HUES64 (cell line): ENCODE results near the gene KCNQ1.

Experiments
- H3K27ac ChIP-seq: 2 replicates; pipeline ENCODE4 v1.7.0; 2013; ENCODE audit warnings: low read depth, low read length, inconsistent platforms
- H3K27me3 ChIP-seq: 2 replicates; pipeline ENCODE4 v1.6.1; 2013; ENCODE audit warnings: mild to moderate bottlenecking, low read length; ENCODE audit not compliant: insufficient read depth
- H3K36me3 ChIP-seq: 2 replicates; pipeline ENCODE4 v1.6.1; 2013; ENCODE audit warnings: mild to moderate bottlenecking, low read length; ENCODE audit not compliant: insufficient read depth
- H3K4me1 ChIP-seq: 2 replicates; pipeline ENCODE4 v1.6.1; 2013; ENCODE audit warnings: mild to moderate bottlenecking, low read length, moderate library complexity; ENCODE audit not compliant: insufficient read depth
- H3K4me3 ChIP-seq: 2 replicates; pipeline ENCODE4 v1.5.1; 2013; ENCODE audit warnings: mild to moderate bottlenecking, low read length, moderate library complexity
- H3K9ac ChIP-seq: 2 replicates; pipeline ENCODE4 v1.6.1; 2013; ENCODE audit warnings: mild to moderate bottlenecking, low read depth, low read length
- H3K9me3 ChIP-seq: 2 replicates; pipeline ENCODE4 v1.6.1; 2013; ENCODE audit warnings: low read depth, low read length; ENCODE audit not compliant: insufficient read depth
- WGBS: fragments of 150-250, 120-280 bp; methylation state at CpG from one replicate; pipeline ENCODE4 v1.1.7; 2013; ENCODE audit warnings: missing lambda C conversion rate; 5-methylcytosine and 5-hydroxymethylcytosine counted together

KCNQ1 gene

GRCh38 chr11:2788168-2789071, 343.6 kb downstream of the KCNQ1 start:
- Histone ChIP-seq H3K4me3 (no peak overlapping the region), H3K9me3 (peaks cover 12% of the 10 kb centered on the region), H3K4me1 (peaks cover 8% of the 10 kb centered on the region), H3K27me3 (peaks cover 44% of the 10 kb centered on the region), H3K36me3 (no peaks in the 10 kb centered on the region), H3K9ac (no peak overlapping the region), H3K27ac (no peak overlapping the region)
- 55% methylated on average over 22 of the region's 22 CpGs for WGBS

- WGBS = 90% methylated on average over 18 of the region's 18 CpGs
- Histone ChIP-seq H3K4me1 (no peaks in the 10 kb centered on the region), H3K9ac (no peak overlapping the region), H3K36me3 (no peaks in the 10 kb centered on the region), H3K9me3 (peaks cover 12% of the 10 kb centered on the region), H3K27me3 (peaks cover 50% of the 10 kb centered on the region), H3K27ac (no peak overlapping the region), H3K4me3 (no peak overlapping the region)
Observed at GRCh38 chr11:2789331-2789730, 344.5 kb downstream of the KCNQ1 start.

GRCh38 chr11:2789791-2790567, 345.2 kb downstream of the KCNQ1 start:
- Histone ChIP-seq H3K4me3 (no peak overlapping the region), H3K9me3 (peaks cover 12% of the 10 kb centered on the region), H3K4me1 (no peaks in the 10 kb centered on the region), H3K9ac (no peak overlapping the region), H3K36me3 (no peaks in the 10 kb centered on the region), H3K27ac (no peak overlapping the region), H3K27me3 (peaks cover 55% of the 10 kb centered on the region)
- WGBS = 95% methylated on average over 5 of the region's 6 CpGs

GRCh38 chr11:2790568-2790921, 345.7 kb downstream of the KCNQ1 start:
- H3K4me1 ChIP-seq = no peaks in the 10 kb centered on the region
- H3K27me3 ChIP-seq = peaks cover 55% of the 10 kb centered on the region
- 94% methylated on average over 14 of the region's 14 CpGs for WGBS
- no peaks in the 10 kb centered on the region for H3K36me3 ChIP-seq
- H3K27ac ChIP-seq = no peak overlapping the region
- H3K9ac ChIP-seq = no peak overlapping the region
- no peak overlapping the region for H3K4me3 ChIP-seq
- peaks cover 12% of the 10 kb centered on the region for H3K9me3 ChIP-seq

GRCh38 chr11:2791139-2791520, 346.3 kb downstream of the KCNQ1 start:
- H3K27ac ChIP-seq = no peak overlapping the region
- peaks cover 55% of the 10 kb centered on the region for H3K27me3 ChIP-seq
- H3K9ac ChIP-seq = no peak overlapping the region
- no peaks in the 10 kb centered on the region for H3K4me1 ChIP-seq
- WGBS = 89% methylated on average over 20 of the region's 20 CpGs
- H3K36me3 ChIP-seq = no peaks in the 10 kb centered on the region
- H3K9me3 ChIP-seq = peaks cover 6% of the 10 kb centered on the region
- peak overlapping the region; percentile 55 for H3K4me3 ChIP-seq

GRCh38 chr11:2791521-2792380, 346.9 kb downstream of the KCNQ1 start:
- H3K36me3 ChIP-seq = no peaks in the 10 kb centered on the region
- no peaks in the 10 kb centered on the region for H3K9me3 ChIP-seq
- peaks cover 55% of the 10 kb centered on the region for H3K27me3 ChIP-seq
- no peak overlapping the region for H3K27ac ChIP-seq
- H3K9ac ChIP-seq = peak overlapping the region; percentile 80
- 63% methylated on average over 71 of the region's 71 CpGs for WGBS
- peak overlapping the region; percentile 55 for H3K4me3 ChIP-seq
- no peaks in the 10 kb centered on the region for H3K4me1 ChIP-seq

- H3K9ac ChIP-seq = peak overlapping the region; percentile 80; the same call in 1 of the 2 replicates
- peaks cover 55% of the 10 kb centered on the region for H3K27me3 ChIP-seq
- H3K4me3 ChIP-seq = peak overlapping the region; percentile 55; the same call in 1 of the 2 replicates
- whole genome bisulfite sequencing = 93% methylated on average over 27 of the region's 28 CpGs
- no peaks in the 10 kb centered on the region for H3K9me3 ChIP-seq
- no peak overlapping the region for H3K27ac ChIP-seq
- H3K4me1 ChIP-seq = no peaks in the 10 kb centered on the region
- H3K36me3 ChIP-seq = no peaks in the 10 kb centered on the region
Observed at GRCh38 chr11:2792381-2793250, 347.8 kb downstream of the KCNQ1 start.

- Histone ChIP-seq H3K9ac (no peak overlapping the region), H3K36me3 (no peaks in the 10 kb centered on the region), H3K27ac (no peak overlapping the region), H3K27me3 (peaks cover 55% of the 10 kb centered on the region), H3K4me1 (no peaks in the 10 kb centered on the region), H3K4me3 (no peak overlapping the region), H3K9me3 (no peaks in the 10 kb centered on the region)
- 91% methylated on average over 4 of the region's 4 CpGs for WGBS
Observed at GRCh38 chr11:2793701-2794045, 348.9 kb downstream of the KCNQ1 start.

GRCh38 chr11:2794046-2794967, 349.5 kb downstream of the KCNQ1 start:
- 93% methylated on average over 18 of the region's 18 CpGs for WGBS
- no peak overlapping the region for H3K27ac ChIP-seq
- no peak overlapping the region for H3K4me3 ChIP-seq
- no peaks in the 10 kb centered on the region for H3K36me3 ChIP-seq
- no peak overlapping the region for H3K9ac ChIP-seq
- H3K9me3 ChIP-seq = no peaks in the 10 kb centered on the region
- H3K27me3 ChIP-seq = peaks cover 50% of the 10 kb centered on the region
- no peaks in the 10 kb centered on the region for H3K4me1 ChIP-seq
